CD4-positive, alpha-beta T cell treated with Interleukin-2 at 100 ng/mL for 4 hours (primary cell): ENCODE results near the gene NUDT19.
A peak's percentile ranks its signal among the peaks of the same experiment; 100 is the strongest.
"Not testable (repeated sequence)": the region's sequence is repeated elsewhere in the genome, so short reads cannot be mapped to it uniquely, and the experiment has no call there.

Experiments used
- DNase-seq: peaks from one replicate; pipeline ENCODE4 v3.0.0-alpha.2; 2020; ENCODE audit warnings: low spot score

NUDT19 gene

GRCh38 chr19:32691291-32691951 is at the start of gene NUDT19:
TSS of gene NUDT19 (plus strand) at chr19:32691821. CDS start at chr19:32691961, 140 bp downstream.
- peak; percentile 77 for DNase-seq

- DNase-seq, result peak; percentile 74
Measured at GRCh38 chr19:32642771-32643170, 48.9 kb upstream of the NUDT19 start.

GRCh38 chr19:32646556-32646955 is 45.1 kb upstream of the NUDT19 start:
- no peak for DNase-seq

GRCh38 chr19:32647361-32647760 is 44.3 kb upstream of the NUDT19 start:
- no peak for DNase-seq

- DNase-seq, result no peak
Measured at GRCh38 chr19:32649751-32650150, 41.9 kb upstream of the NUDT19 start.

GRCh38 chr19:32650671-32651070 is 41.0 kb upstream of the NUDT19 start:
- DNase-seq, result no peak

GRCh38 chr19:32651729-32652140 is 39.9 kb upstream of the NUDT19 start:
- DNase-seq, result no peak

- DNase-seq, result not testable (repeated sequence)
Measured at GRCh38 chr19:32652331-32652730, 39.3 kb upstream of the NUDT19 start.

- DNase-seq, result no peak
Measured at GRCh38 chr19:32652894-32653598, 38.6 kb upstream of the NUDT19 start.

GRCh38 chr19:32653599-32653915 is 38.1 kb upstream of the NUDT19 start:
- no peak for DNase-seq

GRCh38 chr19:32656379-32656778 is 35.2 kb upstream of the NUDT19 start:
- DNase-seq, result not testable (repeated sequence)

- DNase-seq, result no peak
Measured at GRCh38 chr19:32658075-32658474, 33.5 kb upstream of the NUDT19 start.

- no peak for DNase-seq
Measured at GRCh38 chr19:32658527-32658926, 33.1 kb upstream of the NUDT19 start.

- no peak for DNase-seq
Measured at GRCh38 chr19:32661318-32661717, 30.3 kb upstream of the NUDT19 start.

GRCh38 chr19:32662186-32662585 is 29.4 kb upstream of the NUDT19 start:
- no peak for DNase-seq

GRCh38 chr19:32666084-32666483 is 25.5 kb upstream of the NUDT19 start:
- DNase-seq, result no peak

GRCh38 chr19:32669310-32669709 is 22.3 kb upstream of the NUDT19 start:
- no peak for DNase-seq

- no peak for DNase-seq
Measured at GRCh38 chr19:32671883-32672593, 19.6 kb upstream of the NUDT19 start.

- DNase-seq, result no peak
Measured at GRCh38 chr19:32672841-32673240, 18.8 kb upstream of the NUDT19 start.

GRCh38 chr19:32673573-32673972 is 18.0 kb upstream of the NUDT19 start:
- no peak for DNase-seq

- peak; percentile 12 for DNase-seq
Measured at GRCh38 chr19:32674153-32674930, 17.3 kb upstream of the NUDT19 start.

GRCh38 chr19:32674931-32675719 is 16.5 kb upstream of the NUDT19 start, which contains the start of gene ANKRD27:
TSS of gene ANKRD27 (minus strand) at chr19:32675180. CDS start at chr19:32659015, 16,165 bp downstream.
- peak; percentile 97 for DNase-seq
